CD14-positive monocyte (primary cell): Measurements from ENCODE around the gene NOTO. TPM values are rescaled to one million over a fixed set of nuclear protein-coding genes. Genes with fewer than 3 reads are reported as not detected.

Source experiments
- DNase-seq, 3 donors: peaks; one replicate each; pipeline ENCODE4 v3.0.0-alpha.2; 2011 to 2022
- H2AFZ ChIP-seq: 2 replicates; pipeline ENCODE4 v1.6.0; 2012; ENCODE audit warnings: mild to moderate bottlenecking, low read depth, low read length, inconsistent platforms; ENCODE audit not compliant: insufficient read depth, poor library complexity, severe bottlenecking
- H3K27ac ChIP-seq, 2 donors: 1 replicate in 1 of 2; 2 replicates in 1 of 2; pipeline ENCODE4 v1.5.1; 2012 to 2013; ENCODE audit warnings: low read length in 2 of 2, control low read depth in 1 of 2, inconsistent platforms in 1 of 2, low read depth in 1 of 2, mild to moderate bottlenecking in 1 of 2
- H3K27me3 ChIP-seq, 2 donors: one replicate each; pipeline versions ENCODE4 v1.6.0 to v1.6.1; 2011 to 2013; ENCODE audit warnings: low read length in 2 of 2; ENCODE audit not compliant: control insufficient read depth in 2 of 2, insufficient read depth in 2 of 2
- H3K36me3 ChIP-seq, 2 donors: replicated peaks in 1 of 2; 1 replicate in 1 of 2; 2 replicates in 1 of 2; pipeline versions ENCODE4 v1.5.1 to v1.6.1; 2012 to 2013; ENCODE audit warnings: low read length in 2 of 2, control low read depth in 1 of 2, inconsistent platforms in 1 of 2, mild to moderate bottlenecking in 1 of 2; ENCODE audit not compliant: insufficient read depth in 2 of 2, control insufficient read depth in 1 of 2
- H3K4me1 ChIP-seq, 2 donors: 1 replicate in 1 of 2; 2 replicates in 1 of 2; pipeline versions ENCODE4 v1.5.1 to v1.6.1; 2012 to 2013; ENCODE audit warnings: low read length in 2 of 2, control low read depth in 1 of 2, inconsistent platforms in 1 of 2, mild to moderate bottlenecking in 1 of 2, moderate library complexity in 1 of 2; ENCODE audit not compliant: insufficient read depth in 2 of 2, control insufficient read depth in 1 of 2
- H3K4me2 ChIP-seq: replicated peaks from 2 replicates; pipeline ENCODE3; 2012; ENCODE audit warnings: low read length, moderate library complexity, mild to moderate bottlenecking; ENCODE audit not compliant: poor library complexity, severe bottlenecking; ENCODE audit errors: extremely low read depth
- H3K4me3 ChIP-seq, 3 experiments: fragments of 200-600 bp in 1 of 3; sonication (generic) in 1 of 3; replicated peaks in 1 of 3; 1 replicate in 2 of 3; 2 replicates in 1 of 3; pipeline ENCODE4 v1.5.1; 2011 to 2013; ENCODE audit warnings: low read length in 3 of 3, mild to moderate bottlenecking in 3 of 3, control low read depth in 2 of 3, low read depth in 2 of 3, inconsistent platforms in 1 of 3, moderate library complexity in 1 of 3
- H3K79me2 ChIP-seq: 2 replicates; pipeline ENCODE4 v1.6.0; 2012; ENCODE audit warnings: mild to moderate bottlenecking, control low read depth, inconsistent platforms, low read length, moderate library complexity; ENCODE audit not compliant: insufficient read depth
- H3K9ac ChIP-seq: 2 replicates; pipeline ENCODE4 v1.6.0; 2017; ENCODE audit warnings: low read length, mild to moderate bottlenecking; ENCODE audit not compliant: insufficient read depth, poor library complexity, severe bottlenecking
- H3K9me3 ChIP-seq, 2 donors: replicated peaks in 1 of 2; 1 replicate in 1 of 2; 2 replicates in 1 of 2; pipeline versions ENCODE4 v1.5.1 to v1.6.1; 2012 to 2013; ENCODE audit warnings: low read length in 2 of 2, control low read depth in 1 of 2; ENCODE audit not compliant: control insufficient read depth in 1 of 2, insufficient read depth in 1 of 2
- H4K20me1 ChIP-seq: 2 replicates; pipeline ENCODE4 v1.6.0; 2012; ENCODE audit warnings: mild to moderate bottlenecking, low read length, control low read depth, moderate library complexity; ENCODE audit not compliant: insufficient read depth
- H3K27ac Mint-ChIP-seq, 7 donors: one replicate each; pipeline ENCODE4 v1.8.0; 2020; ENCODE audit warnings: mild to moderate bottlenecking in 7 of 7, mixed read lengths in 7 of 7, moderate library complexity in 6 of 7, inconsistent platforms in 2 of 7
- H3K27me3 Mint-ChIP-seq, 3 donors: one replicate each; pipeline ENCODE4 v1.8.0; 2021 to 2022; ENCODE audit warnings: low read depth in 3 of 3, mild to moderate bottlenecking in 3 of 3, mixed read lengths in 3 of 3, moderate library complexity in 3 of 3, inconsistent platforms in 1 of 3
- H3K36me3 Mint-ChIP-seq, 2 donors: one replicate each; pipeline ENCODE4 v1.8.0; 2020; ENCODE audit warnings: mixed read lengths in 2 of 2, inconsistent platforms in 1 of 2, mild to moderate bottlenecking in 1 of 2
- H3K4me1 Mint-ChIP-seq: one replicate; pipeline ENCODE4 v1.8.0; 2020; ENCODE audit warnings: mild to moderate bottlenecking, mixed read lengths
- H3K4me3 Mint-ChIP-seq, 2 donors: one replicate each; pipeline ENCODE4 v1.8.0; 2020; ENCODE audit warnings: mild to moderate bottlenecking in 2 of 2, mixed read lengths in 2 of 2, moderate library complexity in 1 of 2
- H3K9me3 Mint-ChIP-seq, 7 donors: one replicate each; pipeline ENCODE4 v1.8.0; 2020 to 2022; ENCODE audit warnings: mixed read lengths in 7 of 7, mild to moderate bottlenecking in 6 of 7, moderate library complexity in 6 of 7, inconsistent platforms in 2 of 7
- CTCF ChIP-seq: fragments of 200-600 bp; IDR thresholded peaks from one replicate; pipeline ENCODE4 v1.8.0; 2022; ENCODE audit warnings: antibody characterized with exemption, mild to moderate bottlenecking
- WGBS: methylation state at CpG from one replicate; pipeline ENCODE4 v1.1.5; 2013; ENCODE audit warnings: missing lambda C conversion rate; ENCODE audit not compliant: insufficient coverage; 5-methylcytosine and 5-hydroxymethylcytosine counted together
- intact Hi-C, 2 donors: fragments of 100-400 bp; cut with micrococcal nuclease; formaldehyde crosslinking; loops; one replicate each; pipeline versions ENCODE4 v1.15.0 to v1.15.1; 2023
- polyA plus RNA-seq, 3 donors: library from polyadenylated mRNA; depleted of rRNA in 1 of 3; unstranded in 2 of 3; stranded (reverse) in 1 of 3; fragments of 300-500 nt in 2 of 3; fragments of >200 nt in 1 of 3; fragmentation: Illumina TruSeq in 2 of 3; gene quantifications; 1 replicate in 2 of 3; 2 replicates in 1 of 3; pipeline ENCODE4 v1.2.3, GENCODE V29; 2012 to 2021

The NOTO gene
- polyA plus RNA-seq, 3 donors = not detected

DNA sequence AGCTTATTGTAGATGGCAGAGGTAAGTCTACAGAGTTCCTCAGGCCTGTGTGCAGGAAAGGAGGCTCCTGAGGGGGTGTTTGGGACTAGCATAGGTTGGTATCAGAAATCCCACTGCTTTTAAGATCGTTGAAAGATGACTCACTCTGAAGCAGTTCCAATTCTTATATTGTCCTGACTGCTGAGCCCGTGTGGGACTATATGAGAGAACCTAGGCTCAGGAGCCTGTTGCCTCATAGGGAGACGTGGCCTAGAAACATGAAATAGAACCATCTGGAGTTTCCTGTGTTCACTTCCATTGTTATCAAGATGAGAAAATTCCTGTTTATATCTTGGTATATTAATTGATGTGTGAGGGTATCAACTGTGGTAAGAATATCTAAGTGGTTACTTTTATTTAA, 37.4 kb downstream of the NOTO start:
- Histone ChIP-seq H2AFZ (no peak overlapping the region), H3K27me3 (no peaks in the 10 kb centered on the region), H4K20me1 (peaks cover 77% of the 10 kb centered on the region), H3K27ac (no peak overlapping the region), H3K9me3 (no peaks in the 10 kb centered on the region), H3K9ac (no peak overlapping the region), H3K4me3 (no peak overlapping the region), H3K79me2 (peaks cover 62% of the 10 kb centered on the region), H3K4me2 (no peak overlapping the region), H3K4me1 (peaks cover 10 to 12% of the 10 kb centered on the region in 2 donors), H3K36me3 (peaks cover 50 to 77% of the 10 kb centered on the region in 2 donors)
- WGBS = 92% methylated on average over 2 of the region's 3 CpGs
- Mint-ChIP-seq H3K36me3 (peaks cover 41 to 55% of the 10 kb centered on the region in 2 donors), H3K27me3 (no peaks in the 10 kb centered on the region), H3K9me3 (no peaks in the 10 kb centered on the region), H3K4me3 (no peak overlapping the region), H3K4me1 (peaks cover 18% of the 10 kb centered on the region), H3K27ac (no peak overlapping the region)
- TF ChIP-seq CTCF = no peak
- no peak for DNase-seq
- intact Hi-C loops = loop anchor here in 1 of 2 donors (10.0 kb wide), 1 partner anchor 145 kb away; the partner anchor contains the start of gene ALMS1

DNA sequence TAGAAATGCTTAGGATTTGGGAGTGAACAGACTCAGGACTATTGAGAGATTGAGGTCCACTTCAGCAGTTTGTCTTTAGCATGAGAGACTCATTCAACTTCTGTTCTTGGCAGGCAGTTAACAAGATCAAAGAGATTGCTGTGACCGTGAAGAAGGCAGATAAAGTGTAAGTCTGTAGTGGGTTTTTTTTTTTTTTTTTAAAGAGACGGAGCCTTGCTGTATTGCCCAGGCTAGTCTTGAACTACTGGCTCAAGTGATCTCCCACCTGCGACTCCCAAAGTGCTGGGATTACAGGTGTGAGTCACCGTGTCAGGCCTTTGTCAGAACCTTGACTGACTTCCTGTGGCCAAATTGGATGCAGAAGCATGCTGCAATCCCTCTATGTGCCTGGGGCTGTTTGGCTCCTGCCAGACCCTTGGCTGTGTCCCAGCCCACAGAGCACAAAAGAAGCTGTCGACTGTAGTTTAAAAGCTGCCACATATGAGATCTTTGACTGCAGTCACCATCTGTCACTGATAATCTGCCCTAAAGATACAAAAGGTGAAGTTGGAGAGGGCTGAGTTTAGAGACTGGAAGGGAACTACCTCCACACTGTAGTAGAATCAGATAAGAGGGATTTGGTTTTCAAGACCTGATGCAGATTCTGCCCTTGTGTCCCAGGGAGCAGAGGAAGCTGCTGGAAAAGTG, 41.7 kb downstream of the NOTO start:
- Histone ChIP-seq H4K20me1 (peaks cover 51% of the 10 kb centered on the region), H3K27ac (no peak overlapping the region), H3K79me2 (peaks cover 20% of the 10 kb centered on the region), H3K4me1 (no peaks in the 10 kb centered on the region), H3K4me2 (no peak overlapping the region), H3K9ac (no peak overlapping the region), H3K4me3 (no peak overlapping the region), H2AFZ (no peak overlapping the region), H3K9me3 (no peaks in the 10 kb centered on the region), H3K36me3 (peaks cover 88 to 100% of the 10 kb centered on the region in 2 donors), H3K27me3 (no peaks in the 10 kb centered on the region)
- no peaks in the 10 kb centered on the region for H3K27me3 Mint-ChIP-seq
- no peak for DNase-seq
- no peak for TF ChIP-seq CTCF
- H3K4me1 Mint-ChIP-seq = no peaks in the 10 kb centered on the region
- no peak overlapping the region for H3K4me3 Mint-ChIP-seq
- intact Hi-C loops = no loop called here
- H3K36me3 Mint-ChIP-seq = peaks cover 76 to 84% of the 10 kb centered on the region in 2 donors
- 88% methylated on average over 4 of the region's 5 CpGs for WGBS
- H3K9me3 Mint-ChIP-seq = no peaks in the 10 kb centered on the region
- no peak overlapping the region for H3K27ac Mint-ChIP-seq
